Esophagus muscularis mucosa (tissue), 4 donors: ENCODE data around the gene MTCL1. TPM values are rescaled to one million over a fixed set of nuclear protein-coding genes. Genes with fewer than 3 reads are reported as not detected.

Experiments used
- DNase-seq: peaks from one replicate; pipeline ENCODE4 v3.0.0-alpha.2; 2017; ENCODE audit errors: extremely low spot score
- H3K27ac ChIP-seq, 4 donors: fragments of 200-600 bp; sonication (generic); replicated peaks in 1 of 4; 1 replicate in 3 of 4; 2 replicates in 1 of 4; pipeline ENCODE4 v1.5.1; 2016 to 2019; ENCODE audit warnings: mild to moderate bottlenecking in 1 of 4
- H3K27me3 ChIP-seq, 4 donors: fragments of 200-600 bp; sonication (generic); one replicate each; pipeline versions ENCODE4 v1.5.1 to v1.6.0; 2016 to 2019
- H3K36me3 ChIP-seq, 4 donors: fragments of 200-600 bp; sonication (generic); one replicate each; pipeline ENCODE4 v1.5.1; 2016 to 2019
- H3K4me1 ChIP-seq, 4 donors: fragments of 200-600 bp; sonication (generic); one replicate each; pipeline ENCODE4 v1.5.1; 2016 to 2019
- H3K4me3 ChIP-seq, 4 donors: fragments of 200-600 bp; sonication (generic); 1 replicate in 2 of 4; 2 replicates in 2 of 4; pipeline ENCODE4 v1.5.1; 2016 to 2019; ENCODE audit warnings: mild to moderate bottlenecking in 4 of 4, moderate library complexity in 1 of 4
- H3K9me3 ChIP-seq, 4 donors: fragments of 200-600 bp; sonication (generic); 1 replicate in 3 of 4; 2 replicates in 1 of 4; pipeline ENCODE4 v1.5.1; 2016 to 2019
- EP300 ChIP-seq: sonication (generic); formaldehyde crosslinking; IDR thresholded peaks from one replicate; pipeline ENCODE4 v1.6.1; 2017; ENCODE audit warnings: antibody characterized with exemption
- POLR2A ChIP-seq: fragments of 450-650 bp; IDR thresholded peaks from one replicate; pipeline ENCODE4 v1.6.1; 2017; ENCODE audit warnings: antibody characterized with exemption, moderate library complexity, mild to moderate bottlenecking, low read depth
- POLR2AphosphoS5 ChIP-seq, 2 donors: sonication (generic); formaldehyde crosslinking; IDR thresholded peaks; one replicate each; pipeline ENCODE4 v1.6.1; 2017; ENCODE audit warnings: antibody characterized with exemption in 2 of 2
- WGBS: methylation state at CpG from one replicate; pipeline ENCODE4 v1.1.5; 2018; 5-methylcytosine and 5-hydroxymethylcytosine counted together
- intact Hi-C: fragments of 100-400 bp; cut with DNase I; formaldehyde crosslinking; loops from one replicate; pipeline ENCODE4 v1.15.1; 2023
- total RNA-seq, 4 donors: library from RNA; depleted of rRNA; stranded (reverse); fragments of >200 nt; gene quantifications; one replicate each; pipeline versions ENCODE4 v1.1.0 to v1.2.1, GENCODE V29; 2016
- TF ChIP-seq, protein P1 (sequence below), 3 experiments: fragments of 200-600 bp in 2 of 3; fragments of 450-650 bp in 1 of 3; sonication (generic) in 2 of 3; IDR thresholded peaks; one replicate each; pipeline ENCODE4 v1.5.1; 2017 to 2019; ENCODE audit warnings: antibody characterized with exemption in 3 of 3, mild to moderate bottlenecking in 2 of 3, moderate library complexity in 1 of 3

The MTCL1 gene
- total RNA-seq, 4 donors from 2014 or later = 32.3 to 48.0 (median 38.6) TPM

DNA sequence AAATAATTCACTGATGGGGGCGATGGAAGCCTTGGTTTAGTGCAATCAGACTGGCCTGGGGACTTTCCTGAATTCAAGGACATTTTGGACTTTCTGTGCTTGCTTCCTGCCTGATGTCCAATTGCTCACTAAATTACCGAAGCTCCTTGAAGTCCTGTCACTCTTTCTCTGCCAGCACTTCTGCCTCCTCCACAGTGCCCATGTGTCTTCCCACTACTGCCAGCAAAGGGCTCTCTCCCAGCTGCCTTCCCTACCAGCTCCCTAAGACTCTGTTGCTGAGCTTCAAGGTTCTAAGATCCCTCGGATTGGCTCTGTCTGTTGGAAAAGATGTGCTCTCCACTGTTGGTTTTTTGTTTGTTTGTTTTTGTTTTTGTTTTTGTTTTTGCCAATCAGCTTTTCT is 158.1 kb downstream of the MTCL1 start:
- TF ChIP-seq EP300 = no peak
- TF ChIP-seq POLR2A = no peak
- TF ChIP-seq, protein P1, sequence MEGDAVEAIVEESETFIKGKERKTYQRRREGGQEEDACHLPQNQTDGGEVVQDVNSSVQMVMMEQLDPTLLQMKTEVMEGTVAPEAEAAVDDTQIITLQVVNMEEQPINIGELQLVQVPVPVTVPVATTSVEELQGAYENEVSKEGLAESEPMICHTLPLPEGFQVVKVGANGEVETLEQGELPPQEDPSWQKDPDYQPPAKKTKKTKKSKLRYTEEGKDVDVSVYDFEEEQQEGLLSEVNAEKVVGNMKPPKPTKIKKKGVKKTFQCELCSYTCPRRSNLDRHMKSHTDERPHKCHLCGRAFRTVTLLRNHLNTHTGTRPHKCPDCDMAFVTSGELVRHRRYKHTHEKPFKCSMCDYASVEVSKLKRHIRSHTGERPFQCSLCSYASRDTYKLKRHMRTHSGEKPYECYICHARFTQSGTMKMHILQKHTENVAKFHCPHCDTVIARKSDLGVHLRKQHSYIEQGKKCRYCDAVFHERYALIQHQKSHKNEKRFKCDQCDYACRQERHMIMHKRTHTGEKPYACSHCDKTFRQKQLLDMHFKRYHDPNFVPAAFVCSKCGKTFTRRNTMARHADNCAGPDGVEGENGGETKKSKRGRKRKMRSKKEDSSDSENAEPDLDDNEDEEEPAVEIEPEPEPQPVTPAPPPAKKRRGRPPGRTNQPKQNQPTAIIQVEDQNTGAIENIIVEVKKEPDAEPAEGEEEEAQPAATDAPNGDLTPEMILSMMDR (IDR thresholded peaks at IDR 0.05) = no peak
- no peak for TF ChIP-seq POLR2AphosphoS5 (IDR thresholded peaks at IDR 0.05)
- 96% methylated on average over 3 of the region's 3 CpGs for WGBS

DNA sequence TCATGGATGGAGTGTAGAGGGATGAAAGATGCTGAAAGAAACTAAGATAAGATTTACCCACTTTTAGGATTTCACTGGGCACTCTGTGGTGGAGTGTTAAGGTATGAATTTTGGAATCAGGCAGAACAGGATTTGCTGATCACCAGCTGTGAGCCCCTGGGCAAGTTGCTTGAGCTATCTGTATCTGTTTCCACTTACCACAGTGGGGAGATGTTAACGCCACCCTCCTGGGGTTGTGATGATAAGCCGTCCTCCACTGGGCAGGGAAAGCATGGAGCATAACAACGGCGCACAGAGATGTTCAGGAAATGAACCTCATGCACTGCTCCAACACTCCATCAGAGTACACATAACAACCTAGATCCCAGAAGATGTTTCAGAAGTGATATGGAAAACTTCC is 160.6 kb downstream of the MTCL1 start:
- 88% methylated on average over 4 of the region's 4 CpGs for WGBS
- no peaks in the 10 kb centered on the region for H3K36me3 ChIP-seq
- H3K27ac ChIP-seq = no peak overlapping the region
- no peak overlapping the region for H3K4me3 ChIP-seq
- no peaks in the 10 kb centered on the region for H3K4me1 ChIP-seq
- intact Hi-C loops = no loop called here
- H3K27me3 ChIP-seq = no peaks in the 10 kb centered on the region
- TF ChIP-seq EP300 = no peak
- TF ChIP-seq POLR2A = no peak
- TF ChIP-seq POLR2AphosphoS5 (IDR thresholded peaks at IDR 0.05) = no peak
- TF ChIP-seq, protein P1 (IDR thresholded peaks at IDR 0.05) = no peak
- DNase-seq = no peak
- H3K9me3 ChIP-seq = no peaks in the 10 kb centered on the region

More for the DNA sequence above, 158.1 kb downstream of the MTCL1 start:
- Histone ChIP-seq H3K9me3 (no peaks in the 10 kb centered on the region), H3K36me3 (no peaks in the 10 kb centered on the region), H3K4me1 (no peaks in the 10 kb centered on the region), H3K27me3 (no peaks in the 10 kb centered on the region), H3K27ac (no peak overlapping the region), H3K4me3 (no peak overlapping the region)
- intact Hi-C loops = no loop called here
- no peak for DNase-seq

DNA sequence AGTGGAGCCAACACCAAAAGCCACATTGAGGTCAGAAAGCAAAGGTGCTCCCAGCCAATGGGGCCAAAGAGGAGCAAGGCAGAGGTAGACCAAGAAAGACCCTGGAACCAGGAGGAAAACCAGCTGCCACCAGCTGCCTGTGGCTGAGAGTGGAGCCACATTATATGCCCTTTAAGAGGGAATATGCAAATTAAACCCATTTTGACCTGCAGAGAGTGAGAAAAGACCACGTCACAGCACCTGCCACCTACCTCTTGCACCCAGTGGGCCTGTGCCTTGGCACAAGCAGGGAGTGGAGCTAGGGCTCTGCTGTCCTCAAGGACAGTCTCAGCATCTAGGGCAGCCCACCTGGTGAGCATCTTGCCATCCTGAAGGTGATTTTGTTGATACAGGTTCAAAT is 161.3 kb downstream of the MTCL1 start:
- H3K27me3 ChIP-seq = no peaks in the 10 kb centered on the region
- WGBS = 100% methylated on average over 1 of the region's 1 CpG
- no peak overlapping the region for H3K27ac ChIP-seq
- intact Hi-C loops = no loop called here
- no peaks in the 10 kb centered on the region for H3K4me1 ChIP-seq
- no peaks in the 10 kb centered on the region for H3K36me3 ChIP-seq
- H3K9me3 ChIP-seq = no peaks in the 10 kb centered on the region
- TF ChIP-seq POLR2A (no peak), EP300 (no peak), POLR2AphosphoS5 (IDR thresholded peaks at IDR 0.05) (no peak)
- TF ChIP-seq, protein P1 (IDR thresholded peaks at IDR 0.05) = no peak
- DNase-seq = no peak
- H3K4me3 ChIP-seq = no peak overlapping the region

DNA sequence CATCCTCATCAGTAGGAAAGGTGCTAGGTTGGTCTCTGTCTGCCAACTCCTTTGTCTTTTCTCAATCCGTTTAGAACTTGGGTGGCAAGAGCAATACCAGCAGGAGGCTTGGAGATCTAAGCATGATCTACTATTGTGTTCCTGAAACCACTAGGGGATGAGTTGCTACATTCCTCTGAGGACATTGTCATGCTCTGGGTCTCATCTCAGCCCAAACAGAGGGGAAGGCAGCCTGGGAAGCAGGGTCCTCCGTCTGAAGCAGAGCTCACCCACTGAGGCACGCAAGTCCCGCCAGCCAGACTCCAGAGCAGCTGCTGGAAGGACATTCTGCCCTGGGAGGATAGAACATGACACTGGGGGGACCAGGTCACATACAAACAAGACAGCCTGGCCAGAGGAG is 162.9 kb downstream of the MTCL1 start:
- no peaks in the 10 kb centered on the region for H3K9me3 ChIP-seq
- TF ChIP-seq POLR2AphosphoS5 (IDR thresholded peaks at IDR 0.05) = no peak
- no peak for TF ChIP-seq EP300
- TF ChIP-seq, protein P1 (IDR thresholded peaks at IDR 0.05) = no peak
- TF ChIP-seq POLR2A = no peak
- H3K4me1 ChIP-seq = no peaks in the 10 kb centered on the region
- H3K36me3 ChIP-seq = no peaks in the 10 kb centered on the region
- WGBS = 79% methylated on average over 4 of the region's 4 CpGs
- no peaks in the 10 kb centered on the region for H3K27me3 ChIP-seq
- H3K27ac ChIP-seq = no peak overlapping the region
- intact Hi-C loops = no loop called here
- H3K4me3 ChIP-seq = no peak overlapping the region
- no peak for DNase-seq

DNA sequence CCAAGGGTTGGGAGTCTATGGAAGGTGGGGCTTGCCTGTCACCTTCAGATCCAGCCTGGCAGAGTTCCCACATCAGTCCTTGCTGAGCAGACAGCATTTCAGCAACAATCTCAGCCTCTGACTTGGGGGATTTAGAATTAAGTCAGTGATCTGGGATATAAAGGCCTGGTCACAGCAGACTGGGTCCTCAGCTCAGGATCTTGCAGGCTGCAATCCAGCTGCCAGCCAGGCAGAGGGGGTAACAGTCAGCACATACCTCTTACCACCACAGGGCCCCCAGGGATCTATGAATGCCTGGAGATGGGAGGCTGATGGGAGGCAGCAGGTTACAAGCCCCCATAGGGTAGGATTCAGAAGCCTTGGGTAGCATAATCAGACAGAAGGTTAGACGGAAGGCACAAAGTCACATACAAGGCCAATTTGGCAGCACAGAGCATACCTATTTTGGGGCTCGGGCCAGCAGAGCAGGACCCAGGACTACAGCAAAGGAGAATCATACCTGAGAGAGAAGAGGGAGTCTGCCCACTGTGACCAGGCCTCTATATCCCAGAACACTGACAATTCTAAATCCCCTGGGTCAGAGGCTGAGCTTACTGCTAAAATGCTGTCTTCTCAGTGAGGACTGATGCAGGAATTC is 163.5 kb downstream of the MTCL1 start:
- Histone ChIP-seq H3K27me3 (no peaks in the 10 kb centered on the region), H3K4me3 (no peak overlapping the region), H3K36me3 (no peaks in the 10 kb centered on the region), H3K9me3 (no peaks in the 10 kb centered on the region), H3K4me1 (no peaks in the 10 kb centered on the region), H3K27ac (no peak overlapping the region)
- no peak for TF ChIP-seq POLR2A
- TF ChIP-seq POLR2AphosphoS5 (IDR thresholded peaks at IDR 0.05) = no peak
- no peak for TF ChIP-seq EP300
- TF ChIP-seq, protein P1 (IDR thresholded peaks at IDR 0.05) = no peak
- 100% methylated on average over 2 of the region's 2 CpGs for WGBS
- DNase-seq = no peak
- intact Hi-C loops = no loop called here
